ENCODE measurements around the gene RBM4. TPM values are rescaled to one million over a fixed set of nuclear protein-coding genes. Genes with fewer than 3 reads are reported as not detected.

Gene RBM4
- total and polyA plus RNA-seq, 2 experiments from 2014 or later = 146 to 147 TPM

- TF ChIP-seq CTCF (conservative IDR thresholded peaks at IDR 0.05; ENCODE audit: low read depth in 2 of 2) (no peak), STAT1 (IDR thresholded peaks at IDR 0.05; ENCODE audit: unreplicated experiment) (no peak), EZH2phosphoT487 (IDR thresholded peaks at IDR 0.05; ENCODE audit: unreplicated experiment) (no peak), JUNB (IDR thresholded peaks at IDR 0.05; ENCODE audit: unreplicated experiment) (no peak), EZH2 (IDR thresholded peaks at IDR 0.05; ENCODE audit: low read depth, unreplicated experiment) (no peak), NANOG (IDR thresholded peaks at IDR 0.05; ENCODE audit: borderline replicate concordance) (no peak), ZNF462 (CRISPR knock-in tag; IDR thresholded peaks at IDR 0.05) (no peak)
Measured at GRCh38 chr11:66619080-66619554, 19.4 kb upstream of the RBM4 start (continued).

- peaks cover 46% of the 10 kb centered on the region for H3K36me3 ChIP-seq (ENCODE audit: insufficient read depth)
- H3K27ac Mint-ChIP-seq = no peak overlapping the region
- H3K4me1 Mint-ChIP-seq = peaks cover 11% of the 10 kb centered on the region
- TF ChIP-seq POLR2AphosphoS5 (IDR thresholded peaks at IDR 0.05; ENCODE audit: low read depth) (no peak), ZNF462 (CRISPR knock-in tag; IDR thresholded peaks at IDR 0.05) (no peak)
Measured at GRCh38 chr11:66624450-66624849, 14.1 kb upstream of the RBM4 start.

More at GRCh38 chr11:66624450-66624849, 14.1 kb upstream of the RBM4 start:
- Mint-ChIP-seq H3K27me3 (ENCODE audit: insufficient read depth, low read depth, poor library complexity) (peaks cover 8% of the 10 kb centered on the region), H3K36me3 (ENCODE audit: low read depth) (peaks cover 88% of the 10 kb centered on the region), H3K4me3 (no peak overlapping the region), H3K9me3 (no peaks in the 10 kb centered on the region)
- DNase-seq (ENCODE audit: low spot score) (no peak), ATAC-seq (no peak)
- Histone ChIP-seq H4K20me1 (replicated peaks; ENCODE audit: insufficient read depth) (peaks cover 82% of the 10 kb centered on the region), H3K4me3 (no peak overlapping the region), H2AFZ (no peak overlapping the region), H3K79me2 (replicated peaks; ENCODE audit: insufficient read depth) (peaks cover 100% of the 10 kb centered on the region), H3K27ac (ENCODE audit: low read depth) (no peak overlapping the region), H3F3A (replicated peaks; ENCODE audit: low read depth) (peaks cover 20% of the 10 kb centered on the region), H3K4me2 (no peak overlapping the region), H3K9me2 (ENCODE audit: insufficient read depth) (no peaks in the 10 kb centered on the region), H3K4me1 (ENCODE audit: insufficient read depth) (0 out of 2 replicates have a peak, but pooled peaks cover 8% of the 10 kb centered on the region), H3K27me3 (ENCODE audit: insufficient read depth) (no peaks in the 10 kb centered on the region)

All from GM23338 (cell line).